ENCODE data around the gene MSN.

MSN gene

GRCh38 chrX:65657659-65658058 lies 9.8 kb upstream of the MSN start:
- TF ChIP-seq GATA1 (IDR thresholded peaks at IDR 0.05; ENCODE audit: low read depth, low read length), result no peak
- no peak for TF ChIP-seq POLR2A (IDR thresholded peaks at IDR 0.05; ENCODE audit: low read length)

GRCh38 chrX:65658229-65658628 lies 9.2 kb upstream of the MSN start:
- TF ChIP-seq GATA1 (IDR thresholded peaks at IDR 0.05; ENCODE audit: low read depth, low read length) (no peak), POLR2A (IDR thresholded peaks at IDR 0.05; ENCODE audit: low read length) (no peak)
- DNase-seq, result no peak

More at GRCh38 chrX:65657659-65658058, 9.8 kb upstream of the MSN start:
- no peak for DNase-seq

GRCh38 chrX:65667157-65667502 lies 324 bp upstream of the MSN start:
- no peak for DNase-seq
- TF ChIP-seq GATA1 (IDR thresholded peaks at IDR 0.05; ENCODE audit: low read depth, low read length) (no peak), POLR2A (IDR thresholded peaks at IDR 0.05; ENCODE audit: low read length) (no peak)

GRCh38 chrX:65668377-65669310 lies 1.2 kb downstream of the MSN start:
- TF ChIP-seq POLR2A (IDR thresholded peaks at IDR 0.05; ENCODE audit: low read length) (no peak), GATA1 (IDR thresholded peaks at IDR 0.05; ENCODE audit: low read depth, low read length) (no peak)
- peak; percentile 70 to 78 for DNase-seq

GRCh38 chrX:65671286-65671685 lies 3.8 kb downstream of the MSN start:
- TF ChIP-seq POLR2A (IDR thresholded peaks at IDR 0.05; ENCODE audit: low read length) (no peak), GATA1 (IDR thresholded peaks at IDR 0.05; ENCODE audit: low read depth, low read length) (no peak)
- DNase-seq, result no peak

GRCh38 chrX:65671966-65672365 lies 4.5 kb downstream of the MSN start:
- DNase-seq, result no peak
- TF ChIP-seq GATA1 (IDR thresholded peaks at IDR 0.05; ENCODE audit: low read depth, low read length) (no peak), POLR2A (IDR thresholded peaks at IDR 0.05; ENCODE audit: low read length) (no peak)

GRCh38 chrX:65673857-65674203 lies 6.4 kb downstream of the MSN start:
- DNase-seq, result no peak
- TF ChIP-seq POLR2A (IDR thresholded peaks at IDR 0.05; ENCODE audit: low read length) (no peak), GATA1 (IDR thresholded peaks at IDR 0.05; ENCODE audit: low read depth, low read length) (no peak)

GRCh38 chrX:65674204-65674893 lies 6.9 kb downstream of the MSN start:
- no peak for DNase-seq
- TF ChIP-seq POLR2A (IDR thresholded peaks at IDR 0.05; ENCODE audit: low read length), result no peak
- no peak for TF ChIP-seq GATA1 (IDR thresholded peaks at IDR 0.05; ENCODE audit: low read depth, low read length)

GRCh38 chrX:65677954-65678469 lies 10.6 kb downstream of the MSN start:
- DNase-seq, result no peak
- TF ChIP-seq GATA1 (IDR thresholded peaks at IDR 0.05; ENCODE audit: low read depth, low read length) (no peak), POLR2A (IDR thresholded peaks at IDR 0.05; ENCODE audit: low read length) (no peak)

GRCh38 chrX:65679071-65679540 lies 11.7 kb downstream of the MSN start:
- no peak for DNase-seq
- TF ChIP-seq GATA1 (IDR thresholded peaks at IDR 0.05; ENCODE audit: low read depth, low read length), result no peak
- no peak for TF ChIP-seq POLR2A (IDR thresholded peaks at IDR 0.05; ENCODE audit: low read length)

GRCh38 chrX:65681810-65682209 lies 14.4 kb downstream of the MSN start:
- TF ChIP-seq GATA1 (IDR thresholded peaks at IDR 0.05; ENCODE audit: low read depth, low read length) (no peak), POLR2A (IDR thresholded peaks at IDR 0.05; ENCODE audit: low read length) (no peak)
- DNase-seq, result no peak

GRCh38 chrX:65685112-65685511 lies 17.7 kb downstream of the MSN start:
- no peak for DNase-seq

GRCh38 chrX:65686236-65686635 lies 18.8 kb downstream of the MSN start:
- DNase-seq, result no peak
- no peak for TF ChIP-seq GATA1 (IDR thresholded peaks at IDR 0.05; ENCODE audit: low read depth, low read length)
- no peak for TF ChIP-seq POLR2A (IDR thresholded peaks at IDR 0.05; ENCODE audit: low read length)

More at GRCh38 chrX:65685112-65685511, 17.7 kb downstream of the MSN start:
- no peak for TF ChIP-seq POLR2A (IDR thresholded peaks at IDR 0.05; ENCODE audit: low read length)
- TF ChIP-seq GATA1 (IDR thresholded peaks at IDR 0.05; ENCODE audit: low read depth, low read length), result no peak

GRCh38 chrX:65687367-65687766 lies 19.9 kb downstream of the MSN start:
- DNase-seq, result no peak
- TF ChIP-seq POLR2A (IDR thresholded peaks at IDR 0.05; ENCODE audit: low read length) (no peak), GATA1 (IDR thresholded peaks at IDR 0.05; ENCODE audit: low read depth, low read length) (no peak)
